ENCODE measurements around the gene RNU1-3.

The RNU1-3 gene

DNA sequence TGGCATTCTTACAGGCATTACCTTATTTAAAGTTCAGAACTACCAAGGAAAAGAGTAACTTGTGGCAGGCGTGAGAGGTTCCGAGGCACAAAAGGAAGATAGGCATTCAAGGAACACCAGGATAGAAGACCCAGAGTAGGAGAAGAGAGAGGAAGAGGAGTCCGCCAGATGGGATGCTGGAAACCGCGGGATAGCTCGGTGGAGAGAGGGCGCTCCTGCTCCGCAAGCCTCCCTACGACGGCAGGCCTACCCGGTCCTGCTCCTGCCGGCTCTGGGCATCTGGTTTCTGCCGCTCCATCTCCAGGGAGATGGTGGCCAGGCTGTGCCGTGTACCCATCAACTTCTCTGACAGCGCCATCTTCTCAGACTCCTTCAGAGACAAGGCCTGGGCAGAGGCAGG, 48.0 kb downstream of the RNU1-3 start:
- DNase-seq (ENCODE audit: insufficient read length, low spot score) = no peak
- FAIRE-seq = no peak

DNA sequence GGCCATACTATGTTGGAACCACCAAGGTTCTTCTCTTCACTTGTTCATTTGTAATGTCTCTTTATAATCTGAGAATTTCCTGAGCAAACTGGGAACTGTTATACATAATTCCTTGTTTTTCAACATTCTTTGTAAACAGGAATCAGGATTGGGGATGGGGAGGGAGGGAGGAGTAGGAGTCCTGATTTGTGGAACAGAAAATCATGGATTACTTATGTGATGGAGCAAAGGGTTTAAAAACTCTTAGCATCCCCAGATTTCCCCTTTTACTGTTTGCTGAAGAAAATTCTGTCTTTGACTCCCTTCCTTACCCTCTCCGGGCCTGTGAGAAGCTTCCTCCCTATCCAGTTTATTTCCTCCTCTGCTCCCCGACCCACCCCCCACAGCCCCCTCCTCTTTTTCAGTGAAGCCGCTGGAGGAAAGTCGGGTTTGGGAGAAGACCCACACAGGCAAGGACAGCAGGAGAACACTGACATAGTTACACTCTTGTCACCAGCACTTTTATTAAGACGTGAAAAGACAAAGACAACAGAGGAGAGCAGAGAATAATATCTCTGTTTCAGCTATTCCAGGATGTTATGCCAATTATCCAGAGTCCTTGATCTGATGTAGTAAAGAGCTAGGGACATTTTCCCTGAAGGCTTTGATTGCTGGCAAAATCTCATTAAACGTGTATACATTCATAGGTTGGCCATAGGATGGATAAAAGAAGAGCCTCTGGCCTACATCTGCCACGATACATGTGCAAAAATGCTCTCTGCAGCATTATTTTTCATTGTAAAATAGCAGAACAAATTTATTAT, 48.8 kb downstream of the RNU1-3 start:
- DNase-seq (ENCODE audit: insufficient read length, low spot score) = no peak
- no peak for FAIRE-seq
- TF ChIP-seq POLR2A (IDR thresholded peaks at IDR 0.05; ENCODE audit: low read depth, low read length) = no peak

More for the DNA sequence above, 48.0 kb downstream of the RNU1-3 start:
- no peak for TF ChIP-seq POLR2A (IDR thresholded peaks at IDR 0.05; ENCODE audit: low read depth, low read length)

DNA sequence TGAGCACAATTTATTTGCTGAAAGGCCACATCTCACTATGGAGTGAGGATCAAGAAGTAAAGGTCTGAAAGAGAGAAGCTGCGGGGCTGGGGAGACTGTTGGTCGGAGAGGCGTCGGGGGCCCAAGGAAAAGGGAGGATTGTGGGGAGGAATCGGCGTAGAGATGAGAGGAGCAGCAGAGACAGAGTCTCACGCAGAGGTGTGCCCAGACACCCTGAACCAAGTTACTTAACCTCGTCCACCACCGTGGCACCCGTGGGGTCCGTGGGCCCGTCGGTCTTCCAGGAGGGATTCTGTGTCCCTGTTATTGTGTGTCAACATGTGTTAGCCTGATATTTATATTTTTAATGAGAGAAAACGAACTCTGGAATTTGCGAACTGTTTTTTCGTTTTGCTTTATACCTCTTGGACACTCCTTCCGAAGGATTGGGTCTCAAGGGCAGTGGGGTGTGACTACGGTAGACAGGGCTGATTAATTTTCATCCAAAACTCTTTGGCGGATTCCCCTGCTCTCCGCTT, 49.6 kb downstream of the RNU1-3 start:
- no peak for TF ChIP-seq POLR2A (IDR thresholded peaks at IDR 0.05; ENCODE audit: low read depth, low read length)

More for the DNA sequence above, 49.6 kb downstream of the RNU1-3 start:
- DNase-seq (ENCODE audit: insufficient read length, low spot score) (no peak), FAIRE-seq (no peak)

All from H54 (cell line).